Panc1 (cell line): ENCODE data around the gene CD151. TPM values are rescaled to one million over a fixed set of nuclear protein-coding genes. Genes with fewer than 3 reads are reported as not detected.
A peak's percentile ranks its signal among the peaks of the same experiment; 100 is the strongest.

Experiments
- ATAC-seq: fragments of 200-7000 bp; cut with Tn5 transposase; 2 replicates; pipeline ENCODE4 v1.9.1; 2020; ENCODE audit warnings: mild to moderate bottlenecking, moderate library complexity
- BruUV-seq: library from RNA; stranded (reverse); fragments of 400-500 nt; replicated peaks from 2 replicates; lab custom pipeline; 2021; lab: Mats Ljungman, UMichigan
- CTCF ChIA-PET: fragments of 300-600 bp; sonication (Branson Sonifier 250); formaldehyde crosslinking; loops from one replicate; lab custom pipeline; 2022; ENCODE audit warnings: antibody characterized with exemption; lab: Charles Lee
- POLR2A ChIA-PET: fragments of 300-600 bp; sonication (Branson Sonifier 250); formaldehyde crosslinking; loops from one replicate; lab custom pipeline; 2022; ENCODE audit warnings: antibody characterized with exemption; lab: Charles Lee
- DNase-seq: peaks from one replicate; pipeline ENCODE4 v3.0.0-alpha.2; 2010; ENCODE audit warnings: low read depth, low spot score
- H3K27ac ChIP-seq: 2 replicates; pipeline ENCODE4 v1.5.1; 2011; ENCODE audit warnings: mild to moderate bottlenecking, low read length, inconsistent platforms
- H3K27me3 ChIP-seq: fragments of 200-500 bp; sonication (Bioruptor generic); 2 replicates; pipeline ENCODE4 v1.6.0; 2014; ENCODE audit warnings: low read length, inconsistent platforms; ENCODE audit not compliant: control insufficient read depth, insufficient read depth
- H3K36me3 ChIP-seq: fragments of 200-500 bp; sonication (Bioruptor generic); 2 replicates; pipeline ENCODE4 v1.5.1; 2014; ENCODE audit warnings: inconsistent platforms, mild to moderate bottlenecking, low read length, moderate library complexity; ENCODE audit not compliant: control insufficient read depth, insufficient read depth
- H3K4me1 ChIP-seq: 2 replicates; pipeline ENCODE4 v1.5.1; 2011; ENCODE audit warnings: inconsistent platforms, mild to moderate bottlenecking, low read length, moderate library complexity; ENCODE audit not compliant: control insufficient read depth, insufficient read depth
- H3K4me3 ChIP-seq, 2 experiments: 2 replicates each; pipeline ENCODE4 v1.5.1; 2011 to 2012; ENCODE audit warnings: low read depth in 2 of 2, low read length in 2 of 2, mild to moderate bottlenecking in 2 of 2, inconsistent platforms in 1 of 2, moderate library complexity in 1 of 2
- H3K9me3 ChIP-seq: fragments of 200-500 bp; sonication (Bioruptor generic); 2 replicates; pipeline ENCODE4 v1.5.1; 2014; ENCODE audit warnings: low read depth, mild to moderate bottlenecking, inconsistent platforms, low read length, moderate library complexity; ENCODE audit not compliant: control insufficient read depth, insufficient read depth
- CTCF ChIP-seq: fragments of 450-650 bp; IDR thresholded peaks from 2 replicates; pipeline ENCODE4 v1.5.1; 2017; ENCODE audit warnings: mild to moderate bottlenecking
- POLR2AphosphoS5 ChIP-seq: IDR thresholded peaks from 2 replicates; pipeline ENCODE4 v1.6.1; 2012; ENCODE audit warnings: mild to moderate bottlenecking, low read depth, low read length, moderate library complexity
- SIN3A ChIP-seq: IDR thresholded peaks from 2 replicates; pipeline ENCODE4 v1.6.1; 2012; ENCODE audit warnings: low read depth, mild to moderate bottlenecking, low read length, moderate library complexity, borderline replicate concordance; ENCODE audit not compliant: insufficient read depth
- TCF7L2 ChIP-seq: IDR thresholded peaks from 2 replicates; pipeline ENCODE4 v1.6.1; 2011; ENCODE audit warnings: mild to moderate bottlenecking, low read depth, low read length, inconsistent platforms
- in situ Hi-C: cut with HindIII; loops from 2 replicates; pipeline ENCODE4 v1.10.0; 2016; ENCODE audit warnings: low sequenced_read_pairs, low pct_unique_long_range_greater_than_20kb
- intact Hi-C: fragments of 100-400 bp; cut with micrococcal nuclease; formaldehyde crosslinking; loops from one replicate; pipeline ENCODE4 v1.10.0; 2022; ENCODE audit not compliant: unreplicated experiment
- total RNA-seq: library from RNA; stranded (reverse); gene quantifications from one replicate; pipeline ENCODE4 v1.2.1, GENCODE V29; 2021; ENCODE audit not compliant: unreplicated experiment
- TF ChIP-seq, protein P1 (sequence below), 2 experiments: IDR thresholded peaks; 2 replicates each; pipeline ENCODE4 v1.6.1; 2011 to 2012; ENCODE audit warnings: low read depth in 2 of 2, control low read depth in 1 of 2, low read length in 1 of 2, mild to moderate bottlenecking in 1 of 2, moderate library complexity in 1 of 2; ENCODE audit not compliant: insufficient read depth in 1 of 2

Gene CD151
- total RNA-seq, 1 experiment from 2014 or later: 680 TPM

DNA sequence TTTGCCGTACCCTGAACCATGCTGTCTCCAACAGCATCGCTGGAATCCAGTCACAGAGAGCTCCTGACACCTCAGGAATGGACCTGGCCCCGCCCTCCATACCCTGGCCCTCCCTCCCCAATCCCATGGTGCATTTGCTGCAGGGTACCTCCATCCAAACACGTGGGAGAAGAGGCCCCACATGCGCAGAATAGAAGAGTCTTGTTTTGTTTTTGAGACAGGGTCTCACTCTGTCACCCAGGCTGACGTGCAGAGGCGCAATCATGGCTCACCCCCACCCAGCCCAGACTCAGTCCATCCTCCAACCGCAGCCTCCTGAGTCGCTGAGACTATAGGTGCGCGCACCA, 16.3 kb upstream of the CD151 start:
- in situ Hi-C loops: no loop called here
- Histone ChIP-seq H3K4me3 (no peak overlapping the region), H3K36me3 (peaks cover 18% of the 10 kb centered on the region), H3K4me1 (peaks cover 45% of the 10 kb centered on the region), H3K27me3 (no peaks in the 10 kb centered on the region), H3K27ac (no peak overlapping the region), H3K9me3 (no peaks in the 10 kb centered on the region)
- ChIA-PET CTCF (no interaction called here), POLR2A (interaction anchor here (1.9 kb wide), 1 partner anchor 14 kb away, joined by 8 read pairs; no protein-coding TSS in a partner anchor)
- ATAC-seq: peak; percentile 17
- TF ChIP-seq, protein P1, sequence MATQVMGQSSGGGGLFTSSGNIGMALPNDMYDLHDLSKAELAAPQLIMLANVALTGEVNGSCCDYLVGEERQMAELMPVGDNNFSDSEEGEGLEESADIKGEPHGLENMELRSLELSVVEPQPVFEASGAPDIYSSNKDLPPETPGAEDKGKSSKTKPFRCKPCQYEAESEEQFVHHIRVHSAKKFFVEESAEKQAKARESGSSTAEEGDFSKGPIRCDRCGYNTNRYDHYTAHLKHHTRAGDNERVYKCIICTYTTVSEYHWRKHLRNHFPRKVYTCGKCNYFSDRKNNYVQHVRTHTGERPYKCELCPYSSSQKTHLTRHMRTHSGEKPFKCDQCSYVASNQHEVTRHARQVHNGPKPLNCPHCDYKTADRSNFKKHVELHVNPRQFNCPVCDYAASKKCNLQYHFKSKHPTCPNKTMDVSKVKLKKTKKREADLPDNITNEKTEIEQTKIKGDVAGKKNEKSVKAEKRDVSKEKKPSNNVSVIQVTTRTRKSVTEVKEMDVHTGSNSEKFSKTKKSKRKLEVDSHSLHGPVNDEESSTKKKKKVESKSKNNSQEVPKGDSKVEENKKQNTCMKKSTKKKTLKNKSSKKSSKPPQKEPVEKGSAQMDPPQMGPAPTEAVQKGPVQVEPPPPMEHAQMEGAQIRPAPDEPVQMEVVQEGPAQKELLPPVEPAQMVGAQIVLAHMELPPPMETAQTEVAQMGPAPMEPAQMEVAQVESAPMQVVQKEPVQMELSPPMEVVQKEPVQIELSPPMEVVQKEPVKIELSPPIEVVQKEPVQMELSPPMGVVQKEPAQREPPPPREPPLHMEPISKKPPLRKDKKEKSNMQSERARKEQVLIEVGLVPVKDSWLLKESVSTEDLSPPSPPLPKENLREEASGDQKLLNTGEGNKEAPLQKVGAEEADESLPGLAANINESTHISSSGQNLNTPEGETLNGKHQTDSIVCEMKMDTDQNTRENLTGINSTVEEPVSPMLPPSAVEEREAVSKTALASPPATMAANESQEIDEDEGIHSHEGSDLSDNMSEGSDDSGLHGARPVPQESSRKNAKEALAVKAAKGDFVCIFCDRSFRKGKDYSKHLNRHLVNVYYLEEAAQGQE (IDR thresholded peaks at IDR 0.05; ENCODE audit: insufficient read depth in 1 of 2, low read depth in 2 of 2, low read length in 1 of 2): no peak
- no peak for TF ChIP-seq TCF7L2
- no peak; the same call in 1 of the 2 replicates for TF ChIP-seq POLR2AphosphoS5
- TF ChIP-seq SIN3A: no peak
- TF ChIP-seq CTCF: no peak
- intact Hi-C loops: no loop called here
- no TSS peak for BruUV-seq
- no peak for DNase-seq

DNA sequence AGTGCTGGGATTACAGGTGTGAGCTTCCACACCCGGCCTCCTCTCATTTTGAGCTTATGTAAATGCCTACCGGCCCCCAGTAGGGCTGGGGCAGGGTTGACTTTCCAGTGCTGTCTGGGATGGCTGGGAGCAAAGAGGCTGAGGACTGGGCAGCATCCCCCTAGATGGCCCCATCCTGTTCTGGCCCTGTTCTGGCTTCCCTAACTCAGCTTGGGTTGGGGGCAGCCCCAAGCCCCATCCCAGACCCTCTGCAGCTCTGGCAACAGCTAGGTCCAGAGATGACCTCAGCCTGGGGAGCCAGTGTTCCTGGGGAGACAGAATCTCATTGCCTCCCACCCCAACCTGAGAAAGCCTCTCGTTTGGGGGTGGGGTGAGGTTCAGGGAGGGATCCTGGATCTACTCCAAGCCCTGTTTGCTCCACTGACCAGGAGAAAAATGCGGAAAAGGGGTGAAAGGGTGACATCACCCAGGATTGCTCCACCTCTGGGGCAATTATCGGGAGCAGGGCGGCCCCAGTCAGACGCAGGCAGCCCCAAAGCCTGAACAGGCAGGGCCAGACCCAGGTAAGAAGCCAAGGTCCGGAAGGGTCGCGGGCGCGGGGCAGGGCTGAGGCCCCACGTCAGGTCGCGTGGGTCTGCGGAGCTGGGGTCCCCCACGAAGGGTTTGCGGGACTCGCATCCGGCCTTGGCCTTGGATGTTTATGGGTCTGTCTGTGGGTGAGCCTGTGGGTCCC, 14.2 kb upstream of the CD151 start, which contains the start of gene PNPLA2:
TSS of gene PNPLA2 (plus strand) at position 519 of the 733 bp plus-strand sequence. CDS start 805 bp downstream, outside the sequence.
- Histone ChIP-seq H3K36me3 (0 out of 2 replicates have a peak, but pooled peaks cover 1% of the 10 kb centered on the region), H3K4me3 (peak within 1 kb of the TSS; percentile 80 to 88), H3K27ac (peak within 1 kb of the TSS; percentile 76), H3K27me3 (no peaks in the 10 kb centered on the region), H3K4me1 (peaks cover 37% of the 10 kb centered on the region), H3K9me3 (no peaks in the 10 kb centered on the region)
- in situ Hi-C loops: no loop called here
- TF ChIP-seq TCF7L2 (no peak), SIN3A (no peak), CTCF (no peak), POLR2AphosphoS5 (no peak)
- TF ChIP-seq, protein P1 (IDR thresholded peaks at IDR 0.05; ENCODE audit: insufficient read depth in 1 of 2, low read depth in 2 of 2, low read length in 1 of 2): no peak
- no TSS peak for BruUV-seq
- DNase-seq: no peak
- intact Hi-C loops: no loop called here
- CTCF ChIA-PET: interaction anchor here (1.2 kb wide), 2 partner anchors 9 to 10 kb away, joined by 3 read pairs; partner anchors contain the start of gene RPLP2
- POLR2A ChIA-PET: interaction anchor here (0.6 to 1.9 kb wide), 5 partner anchors 8 to 267 kb away, joined by 4 to 11 read pairs (median 7); partner anchors contain the start of gene CRACR2B
- no peak for ATAC-seq
